Epithelial cell of proximal tubule (primary cell): ENCODE results near the gene PDE4D. TPM values are rescaled to one million over a fixed set of nuclear protein-coding genes. Genes with fewer than 3 reads are reported as not detected.

Source experiments
- DNase-seq: peaks from one replicate; pipeline ENCODE4 v3.0.0-alpha.2; 2011; ENCODE audit warnings: low read depth
- H3K4me3 ChIP-seq: 2 replicates; pipeline ENCODE4 v1.5.1; 2011; ENCODE audit warnings: low read depth, mild to moderate bottlenecking, low read length
- total RNA-seq: library from RNA; depleted of rRNA; stranded (reverse); fragments of >200 nt; gene quantifications from 2 replicates; pipeline ENCODE4 v1.2.3, GENCODE V29; 2015
- TF ChIP-seq, protein P1 (sequence below): conservative IDR thresholded peaks from 2 replicates; pipeline ENCODE4 v1.5.1; 2012; ENCODE audit warnings: low read depth, mild to moderate bottlenecking, low read length

PDE4D gene
- total RNA-seq, 1 donor from 2014 or later, result 18.4 TPM

DNA sequence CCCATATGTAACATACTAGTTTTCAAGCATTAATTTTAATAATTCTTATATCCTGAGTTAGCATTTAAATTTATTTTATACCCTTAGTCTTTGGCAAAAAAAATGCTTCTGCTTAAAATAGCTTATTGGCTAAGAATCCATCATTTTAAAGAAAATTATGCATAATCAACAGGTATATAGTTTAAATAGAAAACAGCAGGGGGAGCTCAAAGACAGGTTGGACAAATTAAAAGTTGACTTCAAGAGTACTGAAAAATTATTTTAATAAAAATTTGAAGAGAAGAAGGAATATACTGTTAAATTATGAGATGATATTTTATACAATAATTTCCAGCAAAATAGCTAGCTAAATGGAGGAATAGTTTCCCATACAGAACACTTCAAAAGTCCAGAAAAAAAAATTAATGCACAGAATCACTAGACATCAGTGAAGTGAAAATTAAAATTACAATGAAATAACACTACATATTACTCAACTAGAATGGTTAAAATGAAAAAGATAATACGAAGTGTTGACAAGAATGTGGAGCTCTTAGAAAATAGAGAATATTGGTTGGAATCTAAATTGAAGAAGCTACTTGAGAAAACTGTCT lies 387.1 kb downstream of the PDE4D start:
- DNase-seq, result no peak
- TF ChIP-seq, protein P1, sequence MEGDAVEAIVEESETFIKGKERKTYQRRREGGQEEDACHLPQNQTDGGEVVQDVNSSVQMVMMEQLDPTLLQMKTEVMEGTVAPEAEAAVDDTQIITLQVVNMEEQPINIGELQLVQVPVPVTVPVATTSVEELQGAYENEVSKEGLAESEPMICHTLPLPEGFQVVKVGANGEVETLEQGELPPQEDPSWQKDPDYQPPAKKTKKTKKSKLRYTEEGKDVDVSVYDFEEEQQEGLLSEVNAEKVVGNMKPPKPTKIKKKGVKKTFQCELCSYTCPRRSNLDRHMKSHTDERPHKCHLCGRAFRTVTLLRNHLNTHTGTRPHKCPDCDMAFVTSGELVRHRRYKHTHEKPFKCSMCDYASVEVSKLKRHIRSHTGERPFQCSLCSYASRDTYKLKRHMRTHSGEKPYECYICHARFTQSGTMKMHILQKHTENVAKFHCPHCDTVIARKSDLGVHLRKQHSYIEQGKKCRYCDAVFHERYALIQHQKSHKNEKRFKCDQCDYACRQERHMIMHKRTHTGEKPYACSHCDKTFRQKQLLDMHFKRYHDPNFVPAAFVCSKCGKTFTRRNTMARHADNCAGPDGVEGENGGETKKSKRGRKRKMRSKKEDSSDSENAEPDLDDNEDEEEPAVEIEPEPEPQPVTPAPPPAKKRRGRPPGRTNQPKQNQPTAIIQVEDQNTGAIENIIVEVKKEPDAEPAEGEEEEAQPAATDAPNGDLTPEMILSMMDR, result peak; percentile 56

GRCh38 chr5:59504043-59504442 lies 389.5 kb downstream of the PDE4D start:
- no peak for DNase-seq
- no peak overlapping the region for H3K4me3 ChIP-seq
- TF ChIP-seq, protein P1, result no peak

More for the DNA sequence above, 387.1 kb downstream of the PDE4D start:
- H3K4me3 ChIP-seq, result no peak overlapping the region

DNA sequence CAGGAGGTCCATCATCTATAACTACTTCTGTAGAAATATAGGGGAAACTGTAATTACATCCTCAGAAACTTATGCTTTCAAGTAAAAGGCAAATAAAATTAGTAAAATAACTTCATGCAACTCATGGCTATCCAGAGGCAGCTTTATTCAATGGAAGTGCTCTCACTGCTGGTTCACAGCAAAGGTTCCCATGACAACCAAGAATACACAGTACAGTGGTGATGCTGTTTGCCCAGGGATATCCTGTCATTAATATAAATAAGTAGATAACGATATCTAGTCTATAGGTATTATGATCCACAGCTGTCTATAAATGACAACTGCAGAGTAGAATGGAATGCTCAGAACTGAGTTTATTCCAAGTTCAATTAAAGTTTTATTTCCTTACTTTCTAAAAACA lies 390.3 kb downstream of the PDE4D start:
- H3K4me3 ChIP-seq, result no peak overlapping the region
- no peak for DNase-seq
- TF ChIP-seq, protein P1, result no peak

DNA sequence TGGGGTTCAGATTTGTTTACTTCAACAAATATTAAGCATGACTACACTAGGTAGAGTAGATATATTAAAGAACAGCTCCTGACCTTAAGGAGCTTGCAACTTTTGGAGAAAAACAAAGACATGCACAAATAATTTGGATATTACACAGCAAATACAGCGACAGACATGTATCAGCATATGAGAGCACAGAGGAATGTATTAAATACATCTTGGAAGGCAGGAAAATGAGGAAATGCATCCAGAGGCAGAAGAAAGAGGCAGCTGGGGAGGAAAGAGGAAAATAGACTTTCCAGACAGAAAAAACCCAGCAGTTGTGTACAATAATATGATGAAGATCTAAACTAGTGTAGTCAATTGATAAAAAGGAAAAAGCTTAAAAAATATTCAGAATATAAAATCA lies 392.2 kb downstream of the PDE4D start:
- DNase-seq, result no peak
- H3K4me3 ChIP-seq, result no peak overlapping the region
- TF ChIP-seq, protein P1, result no peak

DNA sequence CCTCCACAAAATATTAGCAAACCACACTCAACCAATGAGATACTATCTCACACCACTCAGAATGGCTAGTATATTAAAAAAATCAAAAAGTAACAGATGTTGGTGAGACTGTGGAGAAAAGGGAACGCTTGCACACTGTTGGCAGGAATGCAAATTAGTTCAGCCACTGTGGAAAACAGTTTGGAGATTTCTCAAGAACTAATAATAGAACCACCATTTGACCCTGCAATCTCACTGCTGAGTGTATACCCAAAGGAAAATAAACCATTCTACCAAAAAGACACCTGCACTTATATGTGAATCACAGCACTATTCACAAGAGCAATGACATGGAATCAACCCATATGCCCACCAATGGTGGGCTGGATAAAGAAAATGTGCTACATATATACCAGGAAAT lies 393.5 kb downstream of the PDE4D start:
- TF ChIP-seq, protein P1, result no peak
- H3K4me3 ChIP-seq, result no peak overlapping the region
- no peak for DNase-seq

GRCh38 chr5:59497207-59497606 lies 396.3 kb downstream of the PDE4D start:
- DNase-seq, result no peak
- TF ChIP-seq, protein P1, result no peak
- H3K4me3 ChIP-seq, result no peak overlapping the region

DNA sequence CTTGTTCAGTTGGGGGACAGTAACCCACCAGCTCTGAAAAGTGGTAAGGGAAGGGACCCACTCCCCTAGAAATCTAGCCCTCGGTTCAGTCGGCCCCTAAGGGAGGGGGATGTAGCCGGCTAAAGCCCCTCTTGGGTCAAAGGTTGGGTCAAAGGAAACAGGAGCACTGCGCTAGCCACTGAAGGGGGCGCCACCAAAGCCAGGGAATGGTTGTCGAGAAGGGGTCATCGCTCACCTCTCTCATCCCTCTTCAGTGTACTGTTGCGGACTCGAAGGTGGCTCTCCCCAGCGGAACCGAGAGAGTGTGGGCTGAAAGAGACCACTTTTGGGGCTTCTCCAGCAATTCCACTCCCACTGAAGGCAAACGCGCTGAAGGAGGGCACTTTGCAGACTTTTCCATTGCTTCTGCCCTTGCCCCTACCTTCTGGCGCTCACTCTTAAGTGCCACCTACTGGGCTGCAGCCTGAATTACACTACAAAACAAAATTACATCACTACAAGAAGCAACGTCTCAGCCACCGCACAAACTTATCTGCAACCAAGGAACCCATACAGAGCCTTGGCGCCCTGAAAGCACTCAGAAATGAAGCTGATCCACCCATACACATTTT lies 396.9 kb downstream of the PDE4D start:
- no peak for DNase-seq
- TF ChIP-seq, protein P1, result peak; percentile 58
- H3K4me3 ChIP-seq, result no peak overlapping the region
